ENCODE measurements around the gene FAM118A.
A peak's percentile ranks its signal among the peaks of the same experiment; 100 is the strongest.
"Not testable (repeated sequence)": the region's sequence is repeated elsewhere in the genome, so short reads cannot be mapped to it uniquely, and the experiment has no call there.

The FAM118A gene

GRCh38 chr22:45309422-45310227 lies at the start of gene FAM118A:
Gene FAM118A (plus strand): TSS chr22:45309934. CDS start chr22:45322380, 12,446 bp downstream.
- DNase-seq (ENCODE audit: insufficient read length, low spot score) = peak; percentile 83
- FAIRE-seq = peak; percentile 90

GRCh38 chr22:45260395-45260759 lies 49.4 kb upstream of the FAM118A start:
- FAIRE-seq; DNase-seq (ENCODE audit: insufficient read length, low spot score): not testable (repeated sequence)

GRCh38 chr22:45261407-45262088 lies 48.2 kb upstream of the FAM118A start:
- DNase-seq (ENCODE audit: insufficient read length, low spot score) (no peak), FAIRE-seq (no peak)

- FAIRE-seq = no peak
- no peak for DNase-seq (ENCODE audit: insufficient read length, low spot score)
These were observed 47.4 kb upstream of the FAM118A start for GRCh38 chr22:45262195-45262930.

- DNase-seq (ENCODE audit: insufficient read length, low spot score) = no peak
- FAIRE-seq = peak; percentile 8
These were observed 46.7 kb upstream of the FAM118A start for GRCh38 chr22:45262931-45263462.

GRCh38 chr22:45263463-45264269 lies 46.1 kb upstream of the FAM118A start:
- DNase-seq (ENCODE audit: insufficient read length, low spot score) = peak; percentile 66
- FAIRE-seq = peak; percentile 91

- DNase-seq (ENCODE audit: insufficient read length, low spot score) = no peak
These were observed 44.2 kb upstream of the FAM118A start for GRCh38 chr22:45265535-45265934.

GRCh38 chr22:45268167-45268957 lies 41.4 kb upstream of the FAM118A start:
- DNase-seq (ENCODE audit: insufficient read length, low spot score) = no peak
- FAIRE-seq = no peak

More at GRCh38 chr22:45265535-45265934, 44.2 kb upstream of the FAM118A start:
- FAIRE-seq = no peak

- no peak for FAIRE-seq
- DNase-seq (ENCODE audit: insufficient read length, low spot score) = peak; percentile 80
These were observed 40.5 kb upstream of the FAM118A start for GRCh38 chr22:45268958-45269844.

GRCh38 chr22:45270095-45271020 lies 39.4 kb upstream of the FAM118A start:
- FAIRE-seq = no peak
- no peak for DNase-seq (ENCODE audit: insufficient read length, low spot score)

- no peak for FAIRE-seq
- no peak for DNase-seq (ENCODE audit: insufficient read length, low spot score)
These were observed 38.0 kb upstream of the FAM118A start for GRCh38 chr22:45271667-45272201.

GRCh38 chr22:45272498-45272897 lies 37.2 kb upstream of the FAM118A start:
- DNase-seq (ENCODE audit: insufficient read length, low spot score) = no peak
- no peak for FAIRE-seq

- FAIRE-seq (no peak), DNase-seq (ENCODE audit: insufficient read length, low spot score) (no peak)
These were observed 36.2 kb upstream of the FAM118A start for GRCh38 chr22:45273452-45274075.

- no peak for FAIRE-seq
- no peak for DNase-seq (ENCODE audit: insufficient read length, low spot score)
These were observed 33.1 kb upstream of the FAM118A start for GRCh38 chr22:45276507-45277105.

- not testable (repeated sequence) for DNase-seq (ENCODE audit: insufficient read length, low spot score); FAIRE-seq
These were observed 32.0 kb upstream of the FAM118A start for GRCh38 chr22:45277720-45278119.

- no peak for DNase-seq (ENCODE audit: insufficient read length, low spot score)
- no peak for FAIRE-seq
These were observed 31.6 kb upstream of the FAM118A start for GRCh38 chr22:45278125-45278524.

Data from GM19239 (cell line).